Endothelial cell of umbilical vein (primary cell): ENCODE data around the gene COL23A1.

Source experiments
- EZH2 ChIP-seq: IDR thresholded peaks from 2 replicates; pipeline ENCODE4 v1.6.1; 2012; ENCODE audit warnings: borderline replicate concordance, low read depth, mild to moderate bottlenecking, moderate library complexity, low read length, inconsistent platforms; ENCODE audit not compliant: severe bottlenecking
- GATA2 ChIP-seq: IDR thresholded peaks from 2 replicates; pipeline ENCODE4 v1.7.0; 2011; ENCODE audit warnings: low read depth, mild to moderate bottlenecking, moderate library complexity, mixed read lengths, low read length; ENCODE audit not compliant: insufficient read length, insufficient read depth
- POLR2A ChIP-seq: IDR thresholded peaks from 2 replicates; pipeline ENCODE4 v1.6.1; 2012; ENCODE audit warnings: low read depth, mild to moderate bottlenecking, control low read depth, low read length
- POLR2AphosphoS5 ChIP-seq: IDR thresholded peaks from 2 replicates; pipeline ENCODE4 v1.6.1; 2012; ENCODE audit warnings: low read depth, mild to moderate bottlenecking, control low read depth, low read length, moderate library complexity; ENCODE audit not compliant: insufficient read depth
- TF ChIP-seq, protein P1 (sequence below), 2 donors: IDR thresholded peaks; 1 replicate in 1 of 2; 2 replicates in 1 of 2; pipeline ENCODE4 v1.5.1; 2011; ENCODE audit warnings: low read length in 2 of 2, mild to moderate bottlenecking in 2 of 2, moderate library complexity in 2 of 2, control low read depth in 1 of 2, inconsistent platforms in 1 of 2, low read depth in 1 of 2; ENCODE audit not compliant: insufficient read depth in 1 of 2; ENCODE audit errors: extremely low read depth in 1 of 2
- TF ChIP-seq, protein P2 (sequence below): IDR thresholded peaks from 2 replicates; pipeline ENCODE4 v1.6.1; 2011; ENCODE audit not compliant: insufficient read depth, insufficient read length

DNA sequence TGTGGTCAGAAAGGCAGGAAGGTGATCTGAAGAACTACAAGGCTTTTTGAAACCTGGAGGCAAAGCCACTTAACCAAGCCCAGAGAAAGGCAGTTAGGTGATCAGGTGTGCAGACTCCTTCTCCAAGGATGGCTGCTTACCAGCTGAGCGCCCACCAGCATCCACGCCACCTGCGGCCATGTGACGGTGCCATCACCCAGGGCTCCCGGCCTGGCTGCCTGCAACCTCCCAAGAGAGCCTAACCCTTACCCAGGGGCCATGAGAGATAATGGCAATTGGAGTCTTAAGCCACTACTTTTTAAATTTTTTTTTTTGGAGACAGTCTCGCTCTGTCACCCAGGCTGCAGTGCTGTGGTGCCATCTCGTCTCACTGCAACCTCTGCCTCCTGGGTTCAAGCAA lies 324.4 kb downstream of the COL23A1 start:
- TF ChIP-seq GATA2 (no peak), POLR2AphosphoS5 (no peak), POLR2A (no peak), EZH2 (no peak)
- TF ChIP-seq, protein P1, sequence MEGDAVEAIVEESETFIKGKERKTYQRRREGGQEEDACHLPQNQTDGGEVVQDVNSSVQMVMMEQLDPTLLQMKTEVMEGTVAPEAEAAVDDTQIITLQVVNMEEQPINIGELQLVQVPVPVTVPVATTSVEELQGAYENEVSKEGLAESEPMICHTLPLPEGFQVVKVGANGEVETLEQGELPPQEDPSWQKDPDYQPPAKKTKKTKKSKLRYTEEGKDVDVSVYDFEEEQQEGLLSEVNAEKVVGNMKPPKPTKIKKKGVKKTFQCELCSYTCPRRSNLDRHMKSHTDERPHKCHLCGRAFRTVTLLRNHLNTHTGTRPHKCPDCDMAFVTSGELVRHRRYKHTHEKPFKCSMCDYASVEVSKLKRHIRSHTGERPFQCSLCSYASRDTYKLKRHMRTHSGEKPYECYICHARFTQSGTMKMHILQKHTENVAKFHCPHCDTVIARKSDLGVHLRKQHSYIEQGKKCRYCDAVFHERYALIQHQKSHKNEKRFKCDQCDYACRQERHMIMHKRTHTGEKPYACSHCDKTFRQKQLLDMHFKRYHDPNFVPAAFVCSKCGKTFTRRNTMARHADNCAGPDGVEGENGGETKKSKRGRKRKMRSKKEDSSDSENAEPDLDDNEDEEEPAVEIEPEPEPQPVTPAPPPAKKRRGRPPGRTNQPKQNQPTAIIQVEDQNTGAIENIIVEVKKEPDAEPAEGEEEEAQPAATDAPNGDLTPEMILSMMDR (IDR thresholded peaks at IDR 0.05; ENCODE audit: extremely low read depth in 1 of 2, insufficient read depth in 1 of 2, low read depth in 1 of 2, low read length in 2 of 2): no peak
- TF ChIP-seq, protein P2, sequence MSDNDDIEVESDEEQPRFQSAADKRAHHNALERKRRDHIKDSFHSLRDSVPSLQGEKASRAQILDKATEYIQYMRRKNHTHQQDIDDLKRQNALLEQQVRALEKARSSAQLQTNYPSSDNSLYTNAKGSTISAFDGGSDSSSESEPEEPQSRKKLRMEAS: no peak
